Mononuclear cell (primary cell): ENCODE data around the gene NRF1. TPM values are rescaled to one million over a fixed set of nuclear protein-coding genes. Genes with fewer than 3 reads are reported as not detected.

Source experiments
- H3K27me3 ChIP-seq: 2 replicates; pipeline ENCODE4 v1.6.0; 2011; ENCODE audit warnings: low read length, control low read depth; ENCODE audit not compliant: insufficient read depth
- H3K4me1 ChIP-seq: 2 replicates; pipeline ENCODE4 v1.5.1; 2011; ENCODE audit warnings: mild to moderate bottlenecking, low read length, control low read depth; ENCODE audit not compliant: insufficient read depth
- H3K4me3 ChIP-seq: 2 replicates; pipeline ENCODE4 v1.5.1; 2011; ENCODE audit warnings: mild to moderate bottlenecking, low read length, moderate library complexity
- H3K9me3 ChIP-seq: 2 replicates; pipeline ENCODE4 v1.5.1; 2011; ENCODE audit warnings: low read depth, mild to moderate bottlenecking, control low read depth, low read length
- total RNA-seq: library from RNA; depleted of rRNA; stranded (reverse); fragments of >200 nt; gene quantifications from one replicate; pipeline ENCODE4 v1.2.3, GENCODE V29; 2012

Gene NRF1
- total RNA-seq, 1 donor: 34.5 TPM

- Histone ChIP-seq H3K27me3 (no peaks in the 10 kb centered on the region), H3K4me3 (no peak overlapping the region), H3K4me1 (no peaks in the 10 kb centered on the region), H3K9me3 (no peaks in the 10 kb centered on the region)
These were observed 96.5 kb downstream of the NRF1 start for GRCh38 chr7:129707910-129708499.

GRCh38 chr7:129713544-129713943 is 102.0 kb downstream of the NRF1 start:
- no peak overlapping the region for H3K4me3 ChIP-seq
- no peaks in the 10 kb centered on the region for H3K4me1 ChIP-seq
- H3K9me3 ChIP-seq: no peaks in the 10 kb centered on the region
- no peaks in the 10 kb centered on the region for H3K27me3 ChIP-seq

GRCh38 chr7:129714514-129715063 is 103.1 kb downstream of the NRF1 start:
- no peaks in the 10 kb centered on the region for H3K9me3 ChIP-seq
- peaks cover 6% of the 10 kb centered on the region for H3K4me1 ChIP-seq
- H3K27me3 ChIP-seq: no peaks in the 10 kb centered on the region
- H3K4me3 ChIP-seq: no peak overlapping the region

GRCh38 chr7:129719980-129720732 is 108.6 kb downstream of the NRF1 start:
- no peak overlapping the region for H3K4me3 ChIP-seq
- no peaks in the 10 kb centered on the region for H3K27me3 ChIP-seq
- peaks cover 17% of the 10 kb centered on the region for H3K4me1 ChIP-seq
- H3K9me3 ChIP-seq: no peaks in the 10 kb centered on the region

- Histone ChIP-seq H3K4me3 (no peak overlapping the region), H3K4me1 (peaks cover 17% of the 10 kb centered on the region), H3K9me3 (no peaks in the 10 kb centered on the region), H3K27me3 (no peaks in the 10 kb centered on the region)
These were observed 109.5 kb downstream of the NRF1 start for GRCh38 chr7:129721068-129721467.

- Histone ChIP-seq H3K27me3 (no peaks in the 10 kb centered on the region), H3K4me1 (peaks cover 17% of the 10 kb centered on the region), H3K9me3 (no peaks in the 10 kb centered on the region), H3K4me3 (no peak overlapping the region)
These were observed 112.2 kb downstream of the NRF1 start for GRCh38 chr7:129723679-129724078.

GRCh38 chr7:129724796-129725195 is 113.3 kb downstream of the NRF1 start:
- H3K4me3 ChIP-seq: no peak overlapping the region
- H3K4me1 ChIP-seq: peaks cover 10% of the 10 kb centered on the region
- no peaks in the 10 kb centered on the region for H3K27me3 ChIP-seq
- H3K9me3 ChIP-seq: no peaks in the 10 kb centered on the region

GRCh38 chr7:129728875-129729467 is 117.5 kb downstream of the NRF1 start:
- H3K4me3 ChIP-seq: no peak overlapping the region
- H3K27me3 ChIP-seq: no peaks in the 10 kb centered on the region
- no peaks in the 10 kb centered on the region for H3K9me3 ChIP-seq
- H3K4me1 ChIP-seq: no peaks in the 10 kb centered on the region

GRCh38 chr7:129729511-129729910 is 118.0 kb downstream of the NRF1 start:
- Histone ChIP-seq H3K27me3 (no peaks in the 10 kb centered on the region), H3K4me1 (no peaks in the 10 kb centered on the region), H3K4me3 (no peak overlapping the region), H3K9me3 (no peaks in the 10 kb centered on the region)

- H3K4me1 ChIP-seq: no peaks in the 10 kb centered on the region
- no peaks in the 10 kb centered on the region for H3K27me3 ChIP-seq
- H3K4me3 ChIP-seq: no peak overlapping the region
- H3K9me3 ChIP-seq: no peaks in the 10 kb centered on the region
These were observed 118.6 kb downstream of the NRF1 start for GRCh38 chr7:129730159-129730558.

GRCh38 chr7:129734400-129734799 is 122.9 kb downstream of the NRF1 start:
- Histone ChIP-seq H3K4me1 (no peaks in the 10 kb centered on the region), H3K9me3 (no peaks in the 10 kb centered on the region), H3K27me3 (no peaks in the 10 kb centered on the region), H3K4me3 (no peak overlapping the region)

GRCh38 chr7:129739427-129739826 is 127.9 kb downstream of the NRF1 start:
- H3K9me3 ChIP-seq: no peaks in the 10 kb centered on the region
- H3K27me3 ChIP-seq: no peaks in the 10 kb centered on the region
- no peaks in the 10 kb centered on the region for H3K4me1 ChIP-seq
- H3K4me3 ChIP-seq: no peak overlapping the region

GRCh38 chr7:129740574-129741410 is 129.3 kb downstream of the NRF1 start:
- H3K27me3 ChIP-seq: no peaks in the 10 kb centered on the region
- H3K4me1 ChIP-seq: no peaks in the 10 kb centered on the region
- H3K9me3 ChIP-seq: no peaks in the 10 kb centered on the region
- H3K4me3 ChIP-seq: no peak overlapping the region

- Histone ChIP-seq H3K4me3 (no peak overlapping the region), H3K9me3 (no peaks in the 10 kb centered on the region), H3K27me3 (no peaks in the 10 kb centered on the region), H3K4me1 (no peaks in the 10 kb centered on the region)
These were observed 130.3 kb downstream of the NRF1 start for GRCh38 chr7:129741743-129742213.

- Histone ChIP-seq H3K9me3 (no peaks in the 10 kb centered on the region), H3K27me3 (no peaks in the 10 kb centered on the region), H3K4me1 (no peaks in the 10 kb centered on the region), H3K4me3 (no peak overlapping the region)
These were observed 130.7 kb downstream of the NRF1 start for GRCh38 chr7:129742256-129742655.
